PFSK-1 (cell line): ENCODE measurements around the gene STAT4.

Experiments used
- POLR2AphosphoS5 ChIP-seq: IDR thresholded peaks from 2 replicates; pipeline ENCODE4 v1.6.1; 2012; ENCODE audit warnings: low read depth, mild to moderate bottlenecking, control low read depth, low read length, moderate library complexity
- REST ChIP-seq, 2 experiments: IDR thresholded peaks; 2 replicates each; pipeline versions ENCODE4 v1.6.1 to v1.8.0; 2011 to 2012; ENCODE audit warnings: low read depth in 2 of 2, low read length in 2 of 2, control low read depth in 1 of 2, inconsistent platforms in 1 of 2, mild to moderate bottlenecking in 1 of 2, moderate library complexity in 1 of 2; ENCODE audit not compliant: insufficient read depth in 1 of 2
- TAF1 ChIP-seq: IDR thresholded peaks from 2 replicates; pipeline ENCODE4 v1.6.1; 2012; ENCODE audit warnings: low read length, control low read depth, borderline replicate concordance; ENCODE audit not compliant: insufficient read depth

- TF ChIP-seq TAF1, result no peak
- TF ChIP-seq REST (IDR thresholded peaks at IDR 0.05; ENCODE audit: insufficient read depth in 1 of 2, low read depth in 2 of 2, low read length in 2 of 2), result no peak
- no peak for TF ChIP-seq POLR2AphosphoS5
Observed at GRCh38 chr2:190999949-191000665, 150.7 kb downstream of the STAT4 start.
